H9 (cell line): ENCODE measurements around the gene DNER. TPM values are rescaled to one million over a fixed set of nuclear protein-coding genes. Genes with fewer than 3 reads are reported as not detected.

Experiments used
- DNase-seq: peaks from one replicate; pipeline ENCODE4 v3.0.0-alpha.2; 2017
- H2AFZ ChIP-seq: one replicate; pipeline ENCODE4 v1.6.1; 2013; ENCODE audit warnings: mild to moderate bottlenecking, low read length, control low read depth, moderate library complexity
- H2AK5ac ChIP-seq: 2 replicates; pipeline ENCODE4 v1.6.1; 2013; ENCODE audit warnings: low read length, control low read depth, mixed read lengths; ENCODE audit not compliant: insufficient read length
- H2BK120ac ChIP-seq: one replicate; pipeline ENCODE4 v1.6.1; 2013; ENCODE audit warnings: low read depth, mild to moderate bottlenecking, low read length, control low read depth, inconsistent platforms; ENCODE audit not compliant: poor library complexity, severe bottlenecking
- H2BK12ac ChIP-seq: 2 replicates; pipeline ENCODE4 v1.6.1; 2013; ENCODE audit warnings: low read length, control low read depth, mixed read lengths, low read depth; ENCODE audit not compliant: insufficient read length
- H2BK15ac ChIP-seq: 2 replicates; pipeline ENCODE4 v1.6.1; 2013; ENCODE audit warnings: low read depth, low read length, control low read depth
- H2BK20ac ChIP-seq: one replicate; pipeline ENCODE4 v1.6.1; 2013; ENCODE audit warnings: low read depth, mild to moderate bottlenecking, low read length, control low read depth, inconsistent platforms; ENCODE audit not compliant: poor library complexity, severe bottlenecking
- H2BK5ac ChIP-seq: 2 replicates; pipeline ENCODE4 v1.6.1; 2013; ENCODE audit warnings: low read length, control low read depth, mixed read lengths; ENCODE audit not compliant: insufficient read length
- H3K14ac ChIP-seq: 2 replicates; pipeline ENCODE4 v1.6.1; 2013; ENCODE audit warnings: low read length, control low read depth; ENCODE audit not compliant: insufficient read depth
- H3K18ac ChIP-seq: 2 replicates; pipeline ENCODE4 v1.6.1; 2013; ENCODE audit warnings: low read depth, mild to moderate bottlenecking, mixed read lengths, low read length, control low read depth; ENCODE audit not compliant: insufficient read length
- H3K23ac ChIP-seq: 2 replicates; pipeline ENCODE4 v1.6.1; 2013; ENCODE audit warnings: low read length, control low read depth, mixed read lengths, low read depth; ENCODE audit not compliant: insufficient read length
- H3K23me2 ChIP-seq: 2 replicates; pipeline ENCODE4 v1.6.1; 2013; ENCODE audit warnings: low read depth, mild to moderate bottlenecking, mixed read lengths, low read length, control low read depth; ENCODE audit not compliant: insufficient read length, poor library complexity, severe bottlenecking
- H3K27ac ChIP-seq: 2 replicates; pipeline ENCODE4 v1.5.1; 2013; ENCODE audit warnings: low read length, control low read depth, mixed read lengths, low read depth; ENCODE audit not compliant: insufficient read length
- H3K27me3 ChIP-seq: 2 replicates; pipeline ENCODE4 v1.6.1; 2013; ENCODE audit warnings: low read length, control low read depth, inconsistent platforms; ENCODE audit not compliant: insufficient read depth
- H3K4ac ChIP-seq: 2 replicates; pipeline ENCODE4 v1.6.1; 2013; ENCODE audit warnings: low read depth, mild to moderate bottlenecking, control low read depth, inconsistent platforms, low read length, moderate library complexity
- H3K4me1 ChIP-seq: 2 replicates; pipeline ENCODE4 v1.6.1; 2013; ENCODE audit warnings: low read length, control low read depth, inconsistent platforms; ENCODE audit not compliant: insufficient read depth
- H3K4me2 ChIP-seq: 2 replicates; pipeline ENCODE4 v1.6.1; 2013; ENCODE audit warnings: low read length, control low read depth, mixed read lengths; ENCODE audit not compliant: insufficient read length, insufficient read depth
- H3K56ac ChIP-seq: 2 replicates; pipeline ENCODE4 v1.6.1; 2013; ENCODE audit warnings: low read depth, mild to moderate bottlenecking, mixed read lengths, low read length, control low read depth; ENCODE audit not compliant: insufficient read length
- H3K79me1 ChIP-seq: 2 replicates; pipeline ENCODE4 v1.6.1; 2013; ENCODE audit warnings: low read depth, mild to moderate bottlenecking, moderate library complexity, low read length, control low read depth, inconsistent platforms; ENCODE audit not compliant: insufficient read depth, poor library complexity, severe bottlenecking
- H3K79me2 ChIP-seq: 2 replicates; pipeline ENCODE4 v1.6.1; 2013; ENCODE audit warnings: low read length, control low read depth, inconsistent platforms; ENCODE audit not compliant: insufficient read depth
- H3K9ac ChIP-seq: 2 replicates; pipeline ENCODE4 v1.6.1; 2013; ENCODE audit warnings: low read length, control low read depth, mixed read lengths; ENCODE audit not compliant: insufficient read length; ENCODE audit errors: extremely low read depth
- H3K9me3 ChIP-seq: one replicate; pipeline ENCODE4 v1.6.1; 2013; ENCODE audit warnings: low read depth, low read length, inconsistent platforms; ENCODE audit not compliant: control insufficient read depth
- H3T11ph ChIP-seq: one replicate; pipeline ENCODE4 v1.6.1; 2013; ENCODE audit warnings: mild to moderate bottlenecking, low read length, control low read depth, inconsistent platforms
- H4K20me1 ChIP-seq: one replicate; pipeline ENCODE4 v1.6.1; 2013; ENCODE audit not compliant: control insufficient read depth, insufficient read length, insufficient read depth
- H4K5ac ChIP-seq: 2 replicates; pipeline ENCODE4 v1.6.1; 2013; ENCODE audit warnings: low read depth, mild to moderate bottlenecking, mixed read lengths, low read length, control low read depth; ENCODE audit not compliant: insufficient read length
- H4K8ac ChIP-seq: replicated peaks from 2 replicates; pipeline ENCODE4 v1.6.1; 2013; ENCODE audit warnings: low read length, control low read depth, mixed read lengths, low read depth; ENCODE audit not compliant: insufficient read length
- H4K91ac ChIP-seq: 2 replicates; pipeline ENCODE4 v1.6.1; 2013; ENCODE audit warnings: low read depth, mild to moderate bottlenecking, moderate library complexity, mixed read lengths, low read length, control low read depth; ENCODE audit not compliant: insufficient read length
- H3K27ac Mint-ChIP-seq, 3 experiments: 2 replicates in 2 of 3; 3 replicates in 1 of 3; pipeline ENCODE4 v1.8.0; 2020 to 2021; ENCODE audit warnings: mixed read lengths in 3 of 3, mild to moderate bottlenecking in 1 of 3, moderate library complexity in 1 of 3
- H3K27me3 Mint-ChIP-seq: 2 replicates; pipeline ENCODE4 v1.8.0; 2021; ENCODE audit warnings: low read depth, mild to moderate bottlenecking, moderate library complexity, mixed read lengths
- H3K36me3 Mint-ChIP-seq, 3 experiments: 2 replicates in 2 of 3; 3 replicates in 1 of 3; pipeline ENCODE4 v1.8.0; 2020 to 2021; ENCODE audit warnings: low read depth in 3 of 3, mixed read lengths in 3 of 3; ENCODE audit not compliant: insufficient read depth in 1 of 3
- H3K4me1 Mint-ChIP-seq, 2 experiments: 2 replicates each; pipeline ENCODE4 v1.8.0; 2020; ENCODE audit warnings: mixed read lengths in 2 of 2
- H3K4me3 Mint-ChIP-seq, 2 experiments: 2 replicates in 1 of 2; 3 replicates in 1 of 2; pipeline ENCODE4 v1.8.0; 2020 to 2021; ENCODE audit warnings: mild to moderate bottlenecking in 2 of 2, mixed read lengths in 2 of 2, moderate library complexity in 1 of 2
- H3K9me3 Mint-ChIP-seq, 2 experiments: 2 replicates in 1 of 2; 3 replicates in 1 of 2; pipeline ENCODE4 v1.8.0; 2020; ENCODE audit warnings: mild to moderate bottlenecking in 2 of 2, mixed read lengths in 2 of 2, moderate library complexity in 1 of 2
- WGBS: extraction: QIAGEN DNeasy Blood & Tissue Kit; methylation state at CpG from one replicate; pipeline ENCODE4 v1.1.7; 2013; ENCODE audit warnings: missing lambda C conversion rate, low lambda C conversion rate, mixed read lengths; ENCODE audit not compliant: insufficient read length; ENCODE audit errors: extremely low coverage; 5-methylcytosine and 5-hydroxymethylcytosine counted together
- total RNA-seq: library from RNA; stranded (reverse); gene quantifications from 2 replicates; pipeline ENCODE4 v1.2.1, GENCODE V29; 2021
- TF ChIP-seq, protein P1 (sequence below): fragments of 200-600 bp; sonication (generic); conservative IDR thresholded peaks from 3 replicates; pipeline ENCODE4 v1.8.0; 2021; ENCODE audit warnings: antibody characterized with exemption, mild to moderate bottlenecking

The DNER gene
- total RNA-seq, 1 experiment from 2014 or later, result 1.0 TPM

DNA sequence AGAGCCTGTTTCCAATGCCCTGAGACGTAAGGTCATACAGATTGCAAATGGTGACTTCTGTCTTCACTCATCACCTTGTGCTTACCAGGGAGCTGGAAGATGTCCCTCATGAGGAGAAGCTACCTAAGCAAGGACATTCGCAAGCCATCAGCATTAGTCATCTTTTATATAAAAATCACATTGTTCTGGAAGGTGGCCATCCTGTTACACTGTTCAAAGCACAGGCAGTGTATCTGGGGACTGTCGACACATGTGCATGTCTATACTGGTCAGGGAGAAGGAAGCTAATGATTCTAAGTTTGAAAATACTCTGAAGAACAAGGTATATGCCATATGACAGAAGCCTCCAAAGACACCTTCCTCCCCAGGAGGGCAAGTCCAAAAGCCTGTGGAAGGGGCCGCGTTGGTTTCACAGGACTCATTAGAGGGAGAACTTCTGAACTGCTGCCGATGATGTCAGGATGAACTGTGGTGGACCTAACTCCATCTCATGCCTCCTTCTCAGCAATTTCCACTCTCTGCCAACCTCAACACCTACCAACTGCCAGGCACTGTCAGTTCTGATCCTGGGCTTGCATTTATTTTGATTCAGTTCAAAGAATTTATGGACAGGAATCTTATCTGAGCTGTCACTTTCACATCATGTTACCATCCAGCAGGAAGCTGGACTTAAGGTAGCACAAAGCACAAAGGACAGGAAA is 39.4 kb downstream of the DNER start:
- Mint-ChIP-seq H3K4me3 (no peak overlapping the region), H3K4me1 (peaks cover 0 to 4% of the 10 kb centered on the region in 2 experiments; a peak in 1 of 4 replicates), H3K36me3 (no peaks in the 10 kb centered on the region), H3K27ac (no peak overlapping the region), H3K9me3 (no peaks in the 10 kb centered on the region), H3K27me3 (peaks cover 18% of the 10 kb centered on the region)
- no peaks in the 10 kb centered on the region for H3K23me2 ChIP-seq
- no peak overlapping the region for H4K91ac ChIP-seq
- H4K20me1 ChIP-seq, result no peaks in the 10 kb centered on the region
- WGBS, result no CpG with 5 or more reads among the region's 6 CpGs
- no peaks in the 10 kb centered on the region for H3K79me1 ChIP-seq
- H3K14ac ChIP-seq, result no peak overlapping the region; the same call in 1 of the 2 replicates
- H2BK20ac ChIP-seq, result no peak overlapping the region
- H3K4me2 ChIP-seq, result no peak overlapping the region
- no peak overlapping the region for H3K23ac ChIP-seq
- no peak overlapping the region for H3K56ac ChIP-seq
- no peak overlapping the region for H3K18ac ChIP-seq
- H3K27me3 ChIP-seq, result no peaks in the 10 kb centered on the region
- no peak overlapping the region for H2BK15ac ChIP-seq
- no peak for DNase-seq
- H3K79me2 ChIP-seq, result no peaks in the 10 kb centered on the region
- H4K8ac ChIP-seq, result no peak overlapping the region
- H3K4ac ChIP-seq, result no peak overlapping the region
- H4K5ac ChIP-seq, result no peak overlapping the region
- no peaks in the 10 kb centered on the region for H3K9me3 ChIP-seq
- H3K9ac ChIP-seq, result no peak overlapping the region
- H2BK5ac ChIP-seq, result no peak overlapping the region
- H2AK5ac ChIP-seq, result no peak overlapping the region
- no peak overlapping the region for H2BK120ac ChIP-seq
- no peak overlapping the region for H3K27ac ChIP-seq
- H2AFZ ChIP-seq, result no peak overlapping the region
- no peaks in the 10 kb centered on the region for H3K4me1 ChIP-seq
- no peak overlapping the region for H3T11ph ChIP-seq
- TF ChIP-seq, protein P1, sequence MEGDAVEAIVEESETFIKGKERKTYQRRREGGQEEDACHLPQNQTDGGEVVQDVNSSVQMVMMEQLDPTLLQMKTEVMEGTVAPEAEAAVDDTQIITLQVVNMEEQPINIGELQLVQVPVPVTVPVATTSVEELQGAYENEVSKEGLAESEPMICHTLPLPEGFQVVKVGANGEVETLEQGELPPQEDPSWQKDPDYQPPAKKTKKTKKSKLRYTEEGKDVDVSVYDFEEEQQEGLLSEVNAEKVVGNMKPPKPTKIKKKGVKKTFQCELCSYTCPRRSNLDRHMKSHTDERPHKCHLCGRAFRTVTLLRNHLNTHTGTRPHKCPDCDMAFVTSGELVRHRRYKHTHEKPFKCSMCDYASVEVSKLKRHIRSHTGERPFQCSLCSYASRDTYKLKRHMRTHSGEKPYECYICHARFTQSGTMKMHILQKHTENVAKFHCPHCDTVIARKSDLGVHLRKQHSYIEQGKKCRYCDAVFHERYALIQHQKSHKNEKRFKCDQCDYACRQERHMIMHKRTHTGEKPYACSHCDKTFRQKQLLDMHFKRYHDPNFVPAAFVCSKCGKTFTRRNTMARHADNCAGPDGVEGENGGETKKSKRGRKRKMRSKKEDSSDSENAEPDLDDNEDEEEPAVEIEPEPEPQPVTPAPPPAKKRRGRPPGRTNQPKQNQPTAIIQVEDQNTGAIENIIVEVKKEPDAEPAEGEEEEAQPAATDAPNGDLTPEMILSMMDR, result no peak
- H2BK12ac ChIP-seq, result no peak overlapping the region
